IMR-90 (cell line): Measurements from ENCODE around the gene WDR27. TPM values are rescaled to one million over a fixed set of nuclear protein-coding genes. Genes with fewer than 3 reads are reported as not detected.
A peak's percentile ranks its signal among the peaks of the same experiment; 100 is the strongest.

Source experiments
- ATAC-seq: fragments of 200-7000 bp; cut with Tn5 transposase; 2 replicates; pipeline ENCODE4 v1.9.1; 2020; ENCODE audit warnings: low read depth, mild to moderate bottlenecking, moderate library complexity
- BruUV-seq: library from RNA; stranded (reverse); fragments of 400-500 nt; replicated peaks from 2 replicates; lab custom pipeline; 2021; lab: Mats Ljungman, UMichigan
- CTCF ChIA-PET: fragments of 300-600 bp; formaldehyde crosslinking; extraction: SDS; loops from one replicate; lab custom pipeline; 2021; ENCODE audit warnings: antibody characterized with exemption; lab: Yijun Ruan, JAX
- POLR2A ChIA-PET: fragments of 300-600 bp; sonication (Branson Sonifier 250); formaldehyde crosslinking; loops from one replicate; lab custom pipeline; 2022; ENCODE audit warnings: antibody characterized with exemption; ENCODE audit not compliant: unreplicated experiment; lab: Charles Lee
- DNase-seq: peaks from one replicate; pipeline ENCODE4 v3.0.0; 2013
- H2AFZ ChIP-seq: replicated peaks from 2 replicates; pipeline ENCODE3; 2013; ENCODE audit warnings: low read length, mild to moderate bottlenecking; ENCODE audit not compliant: poor library complexity
- H2AK5ac ChIP-seq: 2 replicates; pipeline ENCODE4 v1.6.1; 2013; ENCODE audit warnings: low read depth, low read length, inconsistent platforms
- H2AK9ac ChIP-seq: replicated peaks from 2 replicates; pipeline ENCODE3; 2013; ENCODE audit warnings: mild to moderate bottlenecking, low read depth, low read length, moderate library complexity; ENCODE audit not compliant: poor library complexity
- H2BK120ac ChIP-seq: 2 replicates; pipeline ENCODE4 v1.6.1; 2013; ENCODE audit warnings: low read depth, low read length, inconsistent platforms
- H2BK15ac ChIP-seq: 3 replicates; pipeline ENCODE4 v1.6.1; 2013; ENCODE audit warnings: low read depth, low read length, inconsistent platforms
- H2BK20ac ChIP-seq: 2 replicates; pipeline ENCODE4 v1.6.1; 2013; ENCODE audit warnings: low read depth, mild to moderate bottlenecking, inconsistent platforms, low read length, moderate library complexity
- H2BK5ac ChIP-seq: 2 replicates; pipeline ENCODE4 v1.6.1; 2013; ENCODE audit warnings: mild to moderate bottlenecking, low read depth, low read length, inconsistent platforms; ENCODE audit not compliant: poor library complexity, severe bottlenecking
- H3K14ac ChIP-seq: replicated peaks from 2 replicates; pipeline ENCODE4 v1.6.1; 2013; ENCODE audit warnings: low read depth, low read length, inconsistent platforms
- H3K18ac ChIP-seq: 2 replicates; pipeline ENCODE4 v1.6.1; 2013; ENCODE audit warnings: low read depth, low read length, control low read depth
- H3K23ac ChIP-seq: 2 replicates; pipeline ENCODE4 v1.6.1; 2013; ENCODE audit warnings: low read depth, low read length, inconsistent platforms
- H3K27ac ChIP-seq: 2 replicates; pipeline ENCODE4 v1.5.1; 2013; ENCODE audit warnings: mild to moderate bottlenecking, control low read depth, low read length; ENCODE audit not compliant: insufficient read depth
- H3K27me3 ChIP-seq: 2 replicates; pipeline ENCODE4 v1.6.1; 2013; ENCODE audit warnings: low read length; ENCODE audit not compliant: control insufficient read depth, insufficient read depth
- H3K36me3 ChIP-seq: 2 replicates; pipeline ENCODE4 v1.6.1; 2013; ENCODE audit warnings: low read length, mixed read lengths; ENCODE audit not compliant: control insufficient read depth, insufficient read depth
- H3K4ac ChIP-seq: 2 replicates; pipeline ENCODE4 v1.6.1; 2013; ENCODE audit warnings: low read depth, low read length, inconsistent platforms
- H3K4me1 ChIP-seq: 2 replicates; pipeline ENCODE4 v1.6.1; 2013; ENCODE audit warnings: low read length, mixed read lengths; ENCODE audit not compliant: control insufficient read depth, insufficient read depth
- H3K4me2 ChIP-seq: 2 replicates; pipeline ENCODE4 v1.6.1; 2013; ENCODE audit warnings: low read depth, mild to moderate bottlenecking, control low read depth, low read length, moderate library complexity
- H3K4me3 ChIP-seq: 2 replicates; pipeline ENCODE4 v1.5.1; 2013; ENCODE audit warnings: low read depth, mild to moderate bottlenecking, control low read depth, low read length, moderate library complexity; ENCODE audit not compliant: insufficient read depth
- H3K56ac ChIP-seq: 2 replicates; pipeline ENCODE4 v1.6.1; 2013; ENCODE audit warnings: low read length, inconsistent platforms; ENCODE audit not compliant: insufficient read depth; ENCODE audit errors: extremely low read depth
- H3K79me1 ChIP-seq, 2 experiments: 2 replicates each; pipeline ENCODE4 v1.6.1; 2013; ENCODE audit warnings: low read length in 2 of 2, inconsistent platforms in 1 of 2, low read depth in 1 of 2
- H3K9ac ChIP-seq: 2 replicates; pipeline ENCODE4 v1.6.1; 2013; ENCODE audit warnings: low read depth, low read length, control low read depth
- H3K9me1 ChIP-seq: 2 replicates; pipeline ENCODE4 v1.6.1; 2013; ENCODE audit warnings: low read length, inconsistent platforms; ENCODE audit not compliant: insufficient read depth
- H3K9me3 ChIP-seq: 2 replicates; pipeline ENCODE4 v1.6.1; 2013; ENCODE audit warnings: low read length; ENCODE audit not compliant: control insufficient read depth, insufficient read depth
- H4K20me1 ChIP-seq: 2 replicates; pipeline ENCODE4 v1.6.1; 2013; ENCODE audit warnings: low read length, inconsistent platforms; ENCODE audit not compliant: insufficient read depth
- H4K5ac ChIP-seq: 2 replicates; pipeline ENCODE4 v1.6.1; 2013; ENCODE audit warnings: mild to moderate bottlenecking, low read depth, low read length, control low read depth
- H4K8ac ChIP-seq, 2 experiments: 2 replicates each; pipeline ENCODE4 v1.6.1; 2013; ENCODE audit warnings: low read depth in 2 of 2, low read length in 2 of 2, control low read depth in 1 of 2, inconsistent platforms in 1 of 2
- H4K91ac ChIP-seq: 2 replicates; pipeline ENCODE4 v1.6.1; 2013; ENCODE audit warnings: low read depth, low read length, inconsistent platforms; ENCODE audit not compliant: insufficient read depth
- FOS ChIP-seq: fragments of 150-350 bp; IDR thresholded peaks from 2 replicates; pipeline ENCODE4 v1.6.1; 2016; ENCODE audit warnings: low read depth, low read length
- WGBS, 2 experiments: methylation state at CpG; one replicate each; pipeline versions ENCODE4 v1.1.5 to v1.1.7; 2013; ENCODE audit warnings: missing lambda C conversion rate in 2 of 2; ENCODE audit not compliant: insufficient read length in 1 of 2; ENCODE audit errors: extremely low coverage in 2 of 2; 5-methylcytosine and 5-hydroxymethylcytosine counted together
- dilution Hi-C: fragments of 300-500 bp; cut with HindIII; formaldehyde crosslinking; loops from one replicate; pipeline ENCODE4 v1.14.3; 2018; ENCODE audit warnings: low sequenced_read_pairs; ENCODE audit not compliant: unreplicated experiment
- in situ Hi-C: fragments of 300-500 bp; cut with MboI; formaldehyde crosslinking; loops from 3 replicates; pipeline ENCODE4 v1.14.3; 2019; ENCODE audit warnings: low sequenced_read_pairs, inconsistent platforms, mixed read lengths
- intact Hi-C: fragments of 100-400 bp; cut with micrococcal nuclease; formaldehyde crosslinking; loops from 2 replicates; pipeline ENCODE4 v1.10.0; 2022
- polyA plus RNA-seq, 3 experiments: library from polyadenylated mRNA; depleted of rRNA; stranded (reverse); fragments of >200 nt; gene quantifications; 2 replicates each; pipeline ENCODE4 v1.2.3, GENCODE V29; 2012; ENCODE audit warnings: low replicate concordance in 1 of 3
- total RNA-seq: library from RNA; depleted of rRNA; stranded (reverse); fragments of >200 nt; gene quantifications from 2 replicates; pipeline ENCODE4 v1.2.3, GENCODE V29; 2012

The WDR27 gene
- total and polyA plus RNA-seq, 2 of the 4 experiments (the other 2 are of a cell fraction), result 7.0 to 18.5 TPM

DNA sequence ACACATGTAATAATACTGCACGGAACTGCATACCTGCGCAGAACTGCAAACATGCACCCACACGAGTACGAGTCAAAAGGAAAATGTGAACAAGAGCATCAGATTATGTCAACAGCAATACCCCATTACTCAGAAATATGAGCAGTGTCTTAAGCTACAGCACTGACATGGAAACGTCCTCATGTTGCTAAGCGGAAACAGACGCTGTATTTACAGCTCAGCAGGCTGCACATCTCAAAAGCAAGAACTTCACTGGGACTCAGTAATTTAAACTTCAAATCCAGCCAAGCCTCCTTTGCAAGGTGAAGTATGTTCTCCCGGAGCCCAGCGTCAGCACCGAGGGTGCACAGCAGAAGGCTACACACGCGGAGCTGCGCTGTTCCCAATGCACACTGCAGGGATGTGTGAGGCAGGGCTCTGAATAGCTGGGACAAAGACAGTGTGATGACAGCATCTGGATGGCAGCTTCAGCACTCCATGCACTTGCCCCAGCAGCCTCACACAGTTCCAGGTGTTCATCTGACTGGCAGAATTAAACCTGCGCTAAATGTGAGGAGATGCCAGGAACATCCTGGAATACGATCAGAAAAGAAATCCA lies 202.8 kb downstream of the WDR27 start:
- DNase-seq, result peak; percentile 6
- in situ Hi-C loops (no loop called here), intact Hi-C loops (no loop called here), dilution Hi-C loops (no loop called here)
- Histone ChIP-seq H3K27me3 (no peaks in the 10 kb centered on the region), H4K91ac (no peak overlapping the region), H3K9me3 (no peaks in the 10 kb centered on the region), H2BK15ac (no peak overlapping the region), H4K5ac (no peak overlapping the region), H3K18ac (no peak overlapping the region), H3K56ac (no peak overlapping the region), H4K8ac (no peak overlapping the region), H2BK120ac (no peak overlapping the region), H3K4me3 (no peak overlapping the region), H2AK9ac (no peak overlapping the region), H3K27ac (no peak overlapping the region), H3K9me1 (no peaks in the 10 kb centered on the region), H4K20me1 (no peaks in the 10 kb centered on the region), H3K4ac (no peak overlapping the region; the same call in 1 of the 2 replicates), H3K4me1 (no peaks in the 10 kb centered on the region), H3K36me3 (0 out of 2 replicates have a peak, but pooled peaks cover 1% of the 10 kb centered on the region), H2AK5ac (no peak overlapping the region), H3K4me2 (no peak overlapping the region), H2BK20ac (no peak overlapping the region), H2AFZ (no peak overlapping the region), H2BK5ac (no peak overlapping the region), H3K14ac (no peak overlapping the region), H3K79me1 (no peaks in the 10 kb centered on the region), H3K9ac (no peak overlapping the region), H3K23ac (no peak overlapping the region)
- no TSS peak for BruUV-seq
- POLR2A ChIA-PET, result no interaction called here
- WGBS, 2 experiments, result 69% methylated on average over 8 of the region's 15 CpGs; no CpG with 5 or more reads in 1 of the 2 experiments
- no peak for ATAC-seq
- CTCF ChIA-PET, result no interaction called here
- no peak for TF ChIP-seq FOS
